ENCODE data around the gene ATP2B1.

Gene ATP2B1

GRCh38 chr12:89678225-89678624 lies 30.4 kb downstream of the ATP2B1 start:
- peaks cover 30% of the 10 kb centered on the region for H3K9me3 ChIP-seq (ENCODE audit: low read length)
- H3K27ac ChIP-seq (ENCODE audit: low read depth, low read length, poor library complexity, severe bottlenecking) = no peak overlapping the region
- H4K20me1 ChIP-seq (ENCODE audit: insufficient read depth, low read length) = peaks cover 12% of the 10 kb centered on the region; the same call in 1 of the 2 replicates
- H3K9me2 ChIP-seq (ENCODE audit: low read depth, low read length) = no peaks in the 10 kb centered on the region
- peaks cover 50% of the 10 kb centered on the region for H3K36me3 ChIP-seq (ENCODE audit: insufficient read depth, low read length)
- H3K4me1 ChIP-seq (ENCODE audit: insufficient read depth, low read length, severe bottlenecking) = peaks cover 62% of the 10 kb centered on the region
- no peak overlapping the region for H3K9ac ChIP-seq (ENCODE audit: low read length)
- no peak overlapping the region for H3K4me2 ChIP-seq (ENCODE audit: low read length)
- no peak for TF ChIP-seq CTCF (IDR thresholded peaks at IDR 0.05; ENCODE audit: low read length)
- no peak for TF ChIP-seq EZH2 (IDR thresholded peaks at IDR 0.05; ENCODE audit: borderline replicate concordance, low read length)
- no peak overlapping the region for H3K4me3 ChIP-seq (ENCODE audit: low read depth, low read length, poor library complexity, severe bottlenecking)
- no peaks in the 10 kb centered on the region for H3K27me3 ChIP-seq (ENCODE audit: insufficient read depth, low read length)
- H3F3A ChIP-seq (ENCODE audit: insufficient read depth, low read length) = 0 out of 2 replicates have a peak, but pooled peaks cover 9% of the 10 kb centered on the region
- H3K79me2 ChIP-seq (ENCODE audit: insufficient read depth, low read length) = peaks cover 100% of the 10 kb centered on the region
- H2AFZ ChIP-seq (ENCODE audit: low read length) = no peak overlapping the region

- no peak overlapping the region for H2AFZ ChIP-seq (ENCODE audit: low read length)
- no peak overlapping the region for H3K9ac ChIP-seq (ENCODE audit: low read length)
- no peaks in the 10 kb centered on the region for H3K9me2 ChIP-seq (ENCODE audit: low read depth, low read length)
- H3K79me2 ChIP-seq (ENCODE audit: insufficient read depth, low read length) = peaks cover 100% of the 10 kb centered on the region
- no peak overlapping the region for H3K4me2 ChIP-seq (ENCODE audit: low read length)
- 0 out of 2 replicates have a peak, but pooled peaks cover 7% of the 10 kb centered on the region for H3F3A ChIP-seq (ENCODE audit: insufficient read depth, low read length)
- H3K4me1 ChIP-seq (ENCODE audit: insufficient read depth, low read length, severe bottlenecking) = peaks cover 63% of the 10 kb centered on the region
- TF ChIP-seq EZH2 (IDR thresholded peaks at IDR 0.05; ENCODE audit: borderline replicate concordance, low read length) (no peak), CTCF (IDR thresholded peaks at IDR 0.05; ENCODE audit: low read length) (no peak)
- no peak overlapping the region for H3K27ac ChIP-seq (ENCODE audit: low read depth, low read length, poor library complexity, severe bottlenecking)
- H3K36me3 ChIP-seq (ENCODE audit: insufficient read depth, low read length) = peaks cover 42% of the 10 kb centered on the region
- H3K27me3 ChIP-seq (ENCODE audit: insufficient read depth, low read length) = no peaks in the 10 kb centered on the region
- H3K4me3 ChIP-seq (ENCODE audit: low read depth, low read length, poor library complexity, severe bottlenecking) = no peak overlapping the region
- H4K20me1 ChIP-seq (ENCODE audit: insufficient read depth, low read length) = peaks cover 8% of the 10 kb centered on the region; the same call in 1 of the 2 replicates
- peaks cover 18% of the 10 kb centered on the region for H3K9me3 ChIP-seq (ENCODE audit: low read length)
Measured at GRCh38 chr12:89676930-89677329, 31.7 kb downstream of the ATP2B1 start.

- Histone ChIP-seq H2AFZ (ENCODE audit: low read length) (no peak overlapping the region), H3K9me3 (ENCODE audit: low read length) (peaks cover 4% of the 10 kb centered on the region; the same call in 1 of the 2 replicates), H3K4me1 (ENCODE audit: insufficient read depth, low read length, severe bottlenecking) (peaks cover 55% of the 10 kb centered on the region), H3K4me3 (ENCODE audit: low read depth, low read length, poor library complexity, severe bottlenecking) (no peak overlapping the region), H3K4me2 (ENCODE audit: low read length) (no peak overlapping the region), H4K20me1 (ENCODE audit: insufficient read depth, low read length) (no peaks in the 10 kb centered on the region), H3K9me2 (ENCODE audit: low read depth, low read length) (no peaks in the 10 kb centered on the region), H3K27me3 (ENCODE audit: insufficient read depth, low read length) (no peaks in the 10 kb centered on the region), H3K36me3 (ENCODE audit: insufficient read depth, low read length) (peaks cover 43% of the 10 kb centered on the region; the same call in 1 of the 2 replicates), H3F3A (ENCODE audit: insufficient read depth, low read length) (no peaks in the 10 kb centered on the region), H3K9ac (ENCODE audit: low read length) (no peak overlapping the region), H3K79me2 (ENCODE audit: insufficient read depth, low read length) (peaks cover 100% of the 10 kb centered on the region), H3K27ac (ENCODE audit: low read depth, low read length, poor library complexity, severe bottlenecking) (no peak overlapping the region)
- TF ChIP-seq CTCF (IDR thresholded peaks at IDR 0.05; ENCODE audit: low read length) (no peak), EZH2 (IDR thresholded peaks at IDR 0.05; ENCODE audit: borderline replicate concordance, low read length) (no peak)
Measured at GRCh38 chr12:89674326-89674942, 34.2 kb downstream of the ATP2B1 start.

Data from OCI-LY1 (cell line).